Measurements from ENCODE around the gene RSPO3. TPM values are rescaled to one million over a fixed set of nuclear protein-coding genes. Genes with fewer than 3 reads are reported as not detected.

The RSPO3 gene
- total RNA-seq, 4 donors from 2014 or later, result 1.8 to 13.9 (median 3.4) TPM

DNA sequence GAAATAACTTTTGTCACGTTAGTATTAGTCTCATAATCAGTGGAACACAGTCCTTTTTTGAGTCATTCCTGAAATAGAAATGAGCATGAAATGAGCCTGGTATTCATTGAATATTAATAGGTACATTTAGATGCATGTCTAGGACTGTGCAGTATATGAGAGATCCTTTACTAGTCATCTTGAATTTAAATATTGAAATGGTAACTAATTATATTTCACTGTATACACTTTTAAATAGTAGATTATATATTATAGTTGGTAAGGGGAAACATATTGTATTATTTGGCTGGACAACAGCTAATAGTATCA lies 59.4 kb downstream of the RSPO3 start:
- Histone ChIP-seq H3K27ac (no peak overlapping the region), H3K4me1 (no peaks in the 10 kb centered on the region), H3K27me3 (no peaks in the 10 kb centered on the region), H3K36me3 (no peaks in the 10 kb centered on the region), H3K4me3 (replicated peaks in 1 of 3) (no peak overlapping the region), H3K9me3 (no peaks in the 10 kb centered on the region)
- intact Hi-C loops (cut with DNase I), result no loop called here
- DNase-seq, result no peak
- 52 to 64% methylated on average over 1 of the region's 1 CpG for WGBS, 2 donors
- TF ChIP-seq POLR2A (IDR thresholded peaks at IDR 0.05) (no peak), CTCF (IDR thresholded peaks at IDR 0.05) (no peak)

GRCh38 chr6:127178746-127179145 lies 60.3 kb downstream of the RSPO3 start:
- no peaks in the 10 kb centered on the region for H3K9me3 ChIP-seq
- H3K4me3 ChIP-seq (replicated peaks in 1 of 3), result no peak overlapping the region
- no peaks in the 10 kb centered on the region for H3K27me3 ChIP-seq
- no peak overlapping the region for H3K27ac ChIP-seq
- WGBS, 2 donors, result 94 to 100% methylated on average over 1 of the region's 1 CpG
- no peaks in the 10 kb centered on the region for H3K4me1 ChIP-seq
- no peak for DNase-seq
- TF ChIP-seq CTCF (IDR thresholded peaks at IDR 0.05), result no peak
- TF ChIP-seq POLR2A (IDR thresholded peaks at IDR 0.05), result no peak
- H3K36me3 ChIP-seq, result no peaks in the 10 kb centered on the region
- intact Hi-C loops (cut with DNase I), result no loop called here

DNA sequence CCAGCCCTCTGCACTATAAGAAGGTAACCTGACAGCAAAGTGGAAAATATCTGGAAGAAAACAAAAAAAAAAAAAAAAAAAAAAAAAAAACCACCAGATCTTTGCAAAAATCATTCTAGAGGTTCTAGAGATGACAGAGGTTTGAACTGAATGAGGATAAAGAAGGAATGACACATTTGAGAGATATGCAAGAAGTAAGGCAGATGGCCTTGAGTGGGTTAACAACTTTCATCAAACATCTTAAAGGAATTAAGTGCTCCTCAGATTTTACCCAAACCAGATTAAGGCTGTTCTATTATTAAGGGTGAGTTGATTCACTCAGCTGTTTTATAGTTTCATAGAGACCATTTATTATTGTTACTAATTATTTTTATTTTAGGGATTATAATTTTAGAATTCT lies 62.0 kb downstream of the RSPO3 start:
- intact Hi-C loops (cut with DNase I), result no loop called here
- no peak overlapping the region for H3K4me3 ChIP-seq (replicated peaks in 1 of 3)
- H3K9me3 ChIP-seq, result no peaks in the 10 kb centered on the region
- no peak for DNase-seq
- TF ChIP-seq CTCF (IDR thresholded peaks at IDR 0.05) (no peak), POLR2A (IDR thresholded peaks at IDR 0.05) (no peak)
- no peaks in the 10 kb centered on the region for H3K27me3 ChIP-seq
- no peaks in the 10 kb centered on the region for H3K4me1 ChIP-seq
- no peak overlapping the region for H3K27ac ChIP-seq
- H3K36me3 ChIP-seq, result no peaks in the 10 kb centered on the region

- H3K36me3 ChIP-seq, result no peaks in the 10 kb centered on the region
- H3K27me3 ChIP-seq, result no peaks in the 10 kb centered on the region
- H3K9me3 ChIP-seq, result no peaks in the 10 kb centered on the region
- DNase-seq, result no peak
- no peaks in the 10 kb centered on the region for H3K4me1 ChIP-seq
- intact Hi-C loops (cut with DNase I), result no loop called here
- 55 to 59% methylated on average over 1 of the region's 1 CpG for WGBS, 2 donors
- no peak for TF ChIP-seq CTCF (IDR thresholded peaks at IDR 0.05)
- TF ChIP-seq POLR2A (IDR thresholded peaks at IDR 0.05), result no peak
- no peak overlapping the region for H3K27ac ChIP-seq
- H3K4me3 ChIP-seq (replicated peaks in 1 of 3), result no peak overlapping the region
Observed at GRCh38 chr6:127182501-127182900, 64.0 kb downstream of the RSPO3 start.

- 82 to 87% methylated on average over 3 of the region's 3 CpGs for WGBS, 2 donors
- DNase-seq, result no peak
- Histone ChIP-seq H3K4me3 (replicated peaks in 1 of 3) (no peak overlapping the region), H3K4me1 (no peaks in the 10 kb centered on the region), H3K36me3 (no peaks in the 10 kb centered on the region), H3K27ac (no peak overlapping the region), H3K9me3 (no peaks in the 10 kb centered on the region), H3K27me3 (no peaks in the 10 kb centered on the region)
- TF ChIP-seq POLR2A (IDR thresholded peaks at IDR 0.05) (no peak), CTCF (IDR thresholded peaks at IDR 0.05) (no peak)
- intact Hi-C loops (cut with DNase I), result no loop called here
Observed at GRCh38 chr6:127185437-127185995, 67.0 kb downstream of the RSPO3 start.

Data from thyroid gland (tissue), 4 donors.